Measurements from ENCODE around the gene MAP2K3. TPM values are rescaled to one million over a fixed set of nuclear protein-coding genes. Genes with fewer than 3 reads are reported as not detected.

The MAP2K3 gene
- total and polyA plus RNA-seq, 5 donors: 29.6 to 61.2 (median 39.2) TPM

Other genes with a start within 250 kb of the MAP2K3 start
- 100 to 1,000 TPM; 155 to 175 (median 168) TPM for gene USP22, start 241.7 kb upstream of the MAP2K3 start, total RNA-seq
- 52.2 TPM for gene USP22, start 241.7 kb upstream of the MAP2K3 start, polyA plus RNA-seq
- gene DHRS7B, start 157.7 kb upstream of the MAP2K3 start, total RNA-seq: 10 to 100 TPM; 27.1 to 39.7 (median 30.0) TPM
- 37.0 TPM for gene DHRS7B, start 157.7 kb upstream of the MAP2K3 start, polyA plus RNA-seq
- 10 to 100 TPM; 26.2 to 30.7 (median 27.5) TPM for gene TMEM11, start 70.5 kb upstream of the MAP2K3 start, total RNA-seq
- gene TMEM11, start 70.5 kb upstream of the MAP2K3 start, polyA plus RNA-seq: 46.2 TPM
- gene NATD1, start 31.3 kb upstream of the MAP2K3 start, total RNA-seq: 10 to 100 TPM in 3 of 4 donors, 1 to 10 TPM in 1; 8.1 to 15.7 (median 12.1) TPM
- 10.9 TPM for gene NATD1, start 31.3 kb upstream of the MAP2K3 start, polyA plus RNA-seq
- gene KCNJ12, start 91.6 kb downstream of the MAP2K3 start, total RNA-seq: 10 to 100 TPM in 2 of 4 donors, 1 to 10 TPM in 2; 9.8 to 13.3 (median 10.8) TPM
- 9.9 TPM for gene KCNJ12, start 91.6 kb downstream of the MAP2K3 start, polyA plus RNA-seq